ENCODE measurements around the gene OSBPL10. TPM values are rescaled to one million over a fixed set of nuclear protein-coding genes. Genes with fewer than 3 reads are reported as not detected.

Gene OSBPL10
- total RNA-seq, 1 donor from 2014 or later = 5.8 TPM

GRCh38 chr3:31738412-31738811, 242.7 kb downstream of the OSBPL10 start:
- intact Hi-C loops (cut with DNase I) = no loop called here
- no peak for DNase-seq (ENCODE audit: low spot score)

GRCh38 chr3:31735667-31736066, 245.4 kb downstream of the OSBPL10 start:
- intact Hi-C loops (cut with DNase I) = no loop called here

GRCh38 chr3:31733234-31733667, 247.8 kb downstream of the OSBPL10 start:
- no peak for DNase-seq (ENCODE audit: low spot score)
- intact Hi-C loops (cut with DNase I) = no loop called here

More at GRCh38 chr3:31735667-31736066, 245.4 kb downstream of the OSBPL10 start:
- DNase-seq (ENCODE audit: low spot score) = no peak

- intact Hi-C loops (cut with DNase I) = no loop called here
- no peak for DNase-seq (ENCODE audit: low spot score)
Observed at GRCh38 chr3:31732548-31732947, 248.5 kb downstream of the OSBPL10 start.

- no peak for DNase-seq (ENCODE audit: low spot score)
- intact Hi-C loops (cut with DNase I) = no loop called here
Observed at GRCh38 chr3:31729573-31729972, 251.5 kb downstream of the OSBPL10 start.

GRCh38 chr3:31729082-31729481, 252.0 kb downstream of the OSBPL10 start:
- no peak for DNase-seq (ENCODE audit: low spot score)
- intact Hi-C loops (cut with DNase I) = no loop called here

GRCh38 chr3:31728403-31728802, 252.7 kb downstream of the OSBPL10 start:
- intact Hi-C loops (cut with DNase I) = no loop called here
- DNase-seq (ENCODE audit: low spot score) = no peak

GRCh38 chr3:31725976-31726375, 255.1 kb downstream of the OSBPL10 start:
- intact Hi-C loops (cut with DNase I) = no loop called here
- DNase-seq (ENCODE audit: low spot score) = no peak

- intact Hi-C loops (cut with DNase I) = no loop called here
- DNase-seq (ENCODE audit: low spot score) = no peak
Observed at GRCh38 chr3:31725568-31725967, 255.5 kb downstream of the OSBPL10 start.

GRCh38 chr3:31724651-31725050, 256.4 kb downstream of the OSBPL10 start:
- intact Hi-C loops (cut with DNase I) = no loop called here
- no peak for DNase-seq (ENCODE audit: low spot score)

- intact Hi-C loops (cut with DNase I) = no loop called here
- no peak for DNase-seq (ENCODE audit: low spot score)
Observed at GRCh38 chr3:31724116-31724515, 256.9 kb downstream of the OSBPL10 start.

GRCh38 chr3:31723701-31724100, 257.4 kb downstream of the OSBPL10 start:
- no peak for DNase-seq (ENCODE audit: low spot score)
- intact Hi-C loops (cut with DNase I) = no loop called here

GRCh38 chr3:31721676-31722075, 259.4 kb downstream of the OSBPL10 start:
- DNase-seq (ENCODE audit: low spot score) = no peak
- intact Hi-C loops (cut with DNase I) = no loop called here

- intact Hi-C loops (cut with DNase I) = no loop called here
- no peak for DNase-seq (ENCODE audit: low spot score)
Observed at GRCh38 chr3:31714495-31715280, 266.4 kb downstream of the OSBPL10 start.

- intact Hi-C loops (cut with DNase I) = no loop called here
- no peak for DNase-seq (ENCODE audit: low spot score)
Observed at GRCh38 chr3:31713816-31714215, 267.2 kb downstream of the OSBPL10 start.

GRCh38 chr3:31710123-31710803, 270.8 kb downstream of the OSBPL10 start:
- intact Hi-C loops (cut with DNase I) = no loop called here
- DNase-seq (ENCODE audit: low spot score) = no peak

GRCh38 chr3:31709526-31709925, 271.5 kb downstream of the OSBPL10 start:
- intact Hi-C loops (cut with DNase I) = no loop called here
- no peak for DNase-seq (ENCODE audit: low spot score)

GRCh38 chr3:31709005-31709404, 272.1 kb downstream of the OSBPL10 start:
- intact Hi-C loops (cut with DNase I) = no loop called here
- DNase-seq (ENCODE audit: low spot score) = no peak

GRCh38 chr3:31707286-31707685, 273.8 kb downstream of the OSBPL10 start:
- no peak for DNase-seq (ENCODE audit: low spot score)
- intact Hi-C loops (cut with DNase I) = no loop called here

- intact Hi-C loops (cut with DNase I) = no loop called here
Observed at GRCh38 chr3:31705736-31706135, 275.3 kb downstream of the OSBPL10 start.

GRCh38 chr3:31704591-31705179, 276.4 kb downstream of the OSBPL10 start:
- intact Hi-C loops (cut with DNase I) = no loop called here
- no peak for DNase-seq (ENCODE audit: low spot score)

More at GRCh38 chr3:31705736-31706135, 275.3 kb downstream of the OSBPL10 start:
- no peak for DNase-seq (ENCODE audit: low spot score)

All from cardiac septum (tissue), 1 donor.